GM12873 (cell line): Measurements from ENCODE around the gene ADARB2.

ENCODE experiments used
- CTCF ChIP-seq: IDR thresholded peaks from 2 replicates; pipeline ENCODE4 v1.5.1; 2012; ENCODE audit warnings: low read depth, mild to moderate bottlenecking, moderate library complexity, low read length, control low read depth; ENCODE audit not compliant: insufficient read depth; ENCODE audit errors: missing control alignments

The ADARB2 gene

DNA sequence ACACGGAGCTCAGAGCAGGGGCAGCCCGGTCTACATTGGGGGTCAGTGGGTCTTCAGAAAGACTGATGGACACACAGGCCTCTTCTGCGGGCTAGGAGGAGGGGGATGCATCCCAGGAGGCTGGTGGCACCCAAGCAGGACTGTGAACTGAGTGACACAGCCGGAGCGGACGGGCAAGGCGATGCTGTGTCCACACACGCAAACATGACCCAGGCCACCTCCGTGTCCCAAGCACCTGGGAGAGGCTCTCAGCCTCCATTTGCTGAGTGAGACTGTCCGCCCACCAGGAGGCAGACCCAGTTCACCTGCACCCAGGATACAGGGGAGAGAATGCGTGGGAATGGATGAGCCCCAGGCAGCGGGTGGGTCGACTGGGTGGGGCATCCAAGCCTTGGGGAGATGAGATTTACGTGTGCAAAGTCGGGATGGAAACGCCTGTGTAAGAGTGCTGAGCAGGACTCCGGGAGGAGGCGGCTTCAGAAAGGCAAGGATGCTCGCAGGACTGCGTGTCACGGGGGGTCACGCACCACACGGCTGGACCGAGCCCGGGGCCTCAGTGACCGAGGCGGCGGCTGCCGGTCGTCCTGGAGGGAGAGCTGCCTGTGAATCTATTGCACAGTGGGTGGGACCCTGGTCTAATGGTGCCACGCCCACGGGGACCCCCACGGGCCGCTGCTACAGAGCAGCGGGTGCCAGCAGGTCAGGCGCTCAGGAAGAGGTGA is 262.8 kb downstream of the ADARB2 start:
- no peak for TF ChIP-seq CTCF

- no peak for TF ChIP-seq CTCF
Measured at GRCh38 chr10:1473874-1474273, 263.5 kb downstream of the ADARB2 start.

DNA sequence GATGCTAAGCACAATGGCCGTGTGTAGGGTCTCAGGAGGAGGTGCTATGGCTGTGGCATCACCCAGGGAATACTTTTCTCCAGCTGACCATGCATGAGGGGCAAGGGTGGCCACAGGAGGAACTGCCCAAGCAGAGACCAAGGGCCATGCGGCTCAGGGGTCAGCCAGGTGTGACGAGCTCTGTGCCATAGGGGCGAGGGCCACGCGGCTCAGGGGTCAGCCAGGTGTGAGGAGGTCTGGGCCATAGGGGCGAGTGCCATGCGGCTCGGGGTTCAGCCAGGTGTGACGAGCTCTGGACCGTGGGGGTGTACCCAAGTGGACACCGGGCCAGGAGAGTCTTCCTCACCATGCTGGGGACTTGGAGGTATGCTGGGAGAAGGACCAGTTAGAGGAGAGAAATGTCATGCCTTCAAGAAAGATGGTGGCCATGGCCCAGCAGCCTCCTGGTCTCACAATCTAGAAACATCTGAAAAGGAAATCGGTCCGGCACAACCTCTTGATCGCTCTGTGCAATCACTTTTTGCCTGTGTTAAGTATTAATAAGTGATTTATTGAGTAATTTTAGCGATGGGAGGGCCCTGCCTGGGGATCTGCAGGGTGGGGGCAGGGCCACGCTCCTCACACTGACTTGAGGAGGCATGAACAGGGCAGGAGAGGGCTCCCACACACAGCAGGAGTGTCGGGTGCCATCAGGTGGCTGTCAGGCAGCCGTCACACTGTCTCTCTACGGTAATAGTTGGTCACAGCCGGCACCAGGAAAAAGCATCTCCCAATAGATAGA is 265.0 kb downstream of the ADARB2 start:
- TF ChIP-seq CTCF, result no peak

DNA sequence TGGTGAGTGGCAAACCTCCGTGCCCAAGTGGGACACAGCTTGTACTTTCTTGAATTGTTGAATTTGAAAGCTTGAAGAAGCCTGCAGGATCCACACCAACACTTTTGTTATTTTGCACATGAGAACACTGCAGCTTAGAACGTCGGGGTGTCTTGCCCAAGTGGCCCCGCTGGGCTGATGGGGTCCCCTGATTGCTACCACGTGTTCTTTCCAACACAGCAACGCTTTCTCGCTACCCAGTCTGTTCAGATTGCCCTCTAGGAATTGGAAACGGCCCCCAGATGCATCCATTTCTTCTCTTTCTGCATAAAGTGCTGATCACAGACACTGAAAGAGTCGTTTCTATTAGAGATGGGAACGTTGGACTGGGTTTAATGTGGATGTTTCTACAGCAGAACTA is 268.5 kb downstream of the ADARB2 start:
- no peak for TF ChIP-seq CTCF

GRCh38 chr10:1467334-1468076 is 269.8 kb downstream of the ADARB2 start:
- TF ChIP-seq CTCF, result no peak

- TF ChIP-seq CTCF, result no peak
Measured at GRCh38 chr10:1465993-1466764, 271.1 kb downstream of the ADARB2 start.
